Eye (tissue), 1 donor: ENCODE measurements around the gene ADGRG1.
"Not testable (repeated sequence)": the region's sequence is repeated elsewhere in the genome, so short reads cannot be mapped to it uniquely, and the experiment has no call there.

ENCODE experiments used
- DNase-seq: peaks from one replicate; pipeline ENCODE4 v3.0.0-alpha.2; 2015

ADGRG1 gene

GRCh38 chr16:57668630-57669475 is 40.4 kb downstream of the ADGRG1 start:
- DNase-seq: no peak

GRCh38 chr16:57669476-57670162 is 41.2 kb downstream of the ADGRG1 start:
- no peak for DNase-seq

- DNase-seq: no peak
Observed at GRCh38 chr16:57670196-57670595, 41.8 kb downstream of the ADGRG1 start.

GRCh38 chr16:57671451-57671850 is 43.0 kb downstream of the ADGRG1 start:
- DNase-seq: not testable (repeated sequence)

- DNase-seq: no peak
Observed at GRCh38 chr16:57672416-57672815, 44.0 kb downstream of the ADGRG1 start.

- DNase-seq: no peak
Observed at GRCh38 chr16:57672824-57673223, 44.4 kb downstream of the ADGRG1 start.

- DNase-seq: no peak
Observed at GRCh38 chr16:57675741-57676551, 47.5 kb downstream of the ADGRG1 start.

GRCh38 chr16:57676553-57677085 is 48.2 kb downstream of the ADGRG1 start:
- no peak for DNase-seq

- no peak for DNase-seq
Observed at GRCh38 chr16:57677622-57678369, 49.4 kb downstream of the ADGRG1 start.

GRCh38 chr16:57679016-57679415 is 50.6 kb downstream of the ADGRG1 start:
- no peak for DNase-seq

GRCh38 chr16:57679767-57680482 is 51.5 kb downstream of the ADGRG1 start:
- no peak for DNase-seq

GRCh38 chr16:57680842-57681375 is 52.5 kb downstream of the ADGRG1 start:
- no peak for DNase-seq

- DNase-seq: no peak
Observed at GRCh38 chr16:57681950-57682728, 53.7 kb downstream of the ADGRG1 start.

GRCh38 chr16:57682809-57683635 is 54.6 kb downstream of the ADGRG1 start:
- DNase-seq: no peak

GRCh38 chr16:57683636-57684545 is 55.5 kb downstream of the ADGRG1 start:
- DNase-seq: no peak

- no peak for DNase-seq
Observed at GRCh38 chr16:57684626-57685358, 56.4 kb downstream of the ADGRG1 start.

GRCh38 chr16:57685633-57686032 is 57.2 kb downstream of the ADGRG1 start:
- no peak for DNase-seq

GRCh38 chr16:57686577-57686976 is 58.1 kb downstream of the ADGRG1 start:
- DNase-seq: no peak
